Lower leg skin (tissue), 4 donors: Measurements from ENCODE around the gene GGNBP2. TPM values are rescaled to one million over a fixed set of nuclear protein-coding genes. Genes with fewer than 3 reads are reported as not detected.

Source experiments
- DNase-seq, 2 donors: peaks; one replicate each; pipeline ENCODE4 v3.0.0-alpha.2; 2019; ENCODE audit warnings: low spot score in 2 of 2
- H3K4me3 ChIP-seq: fragments of 200-600 bp; sonication (generic); 2 replicates; pipeline ENCODE4 v1.5.1; 2017; ENCODE audit warnings: mild to moderate bottlenecking, low read depth; ENCODE audit not compliant: poor library complexity, severe bottlenecking
- POLR2A ChIP-seq, 2 donors: fragments of 450-650 bp; IDR thresholded peaks; one replicate each; pipeline ENCODE4 v1.6.1; 2016 to 2017; ENCODE audit warnings: antibody characterized with exemption in 2 of 2, mild to moderate bottlenecking in 1 of 2, moderate library complexity in 1 of 2
- WGBS, 2 donors: methylation state at CpG; one replicate each; pipeline ENCODE4 v1.1.5; 2018; 5-methylcytosine and 5-hydroxymethylcytosine counted together
- intact Hi-C: fragments of 100-400 bp; cut with DNase I; formaldehyde crosslinking; loops from one replicate; pipeline ENCODE4 v1.15.0; 2023; ENCODE audit warnings: low total_unique reads
- total RNA-seq, 4 donors: library from RNA; depleted of rRNA; stranded (reverse); fragments of >200 nt; gene quantifications; one replicate each; pipeline ENCODE4 v1.1.0, GENCODE V29; 2016
- TF ChIP-seq, protein P1 (sequence below), 3 donors: fragments of 450-650 bp; IDR thresholded peaks; one replicate each; pipeline ENCODE4 v1.5.1; 2016; ENCODE audit warnings: antibody characterized with exemption in 3 of 3, mild to moderate bottlenecking in 3 of 3, moderate library complexity in 2 of 3

Gene GGNBP2
- total RNA-seq, 4 donors from 2014 or later: 38.2 to 79.6 (median 55.0) TPM

DNA sequence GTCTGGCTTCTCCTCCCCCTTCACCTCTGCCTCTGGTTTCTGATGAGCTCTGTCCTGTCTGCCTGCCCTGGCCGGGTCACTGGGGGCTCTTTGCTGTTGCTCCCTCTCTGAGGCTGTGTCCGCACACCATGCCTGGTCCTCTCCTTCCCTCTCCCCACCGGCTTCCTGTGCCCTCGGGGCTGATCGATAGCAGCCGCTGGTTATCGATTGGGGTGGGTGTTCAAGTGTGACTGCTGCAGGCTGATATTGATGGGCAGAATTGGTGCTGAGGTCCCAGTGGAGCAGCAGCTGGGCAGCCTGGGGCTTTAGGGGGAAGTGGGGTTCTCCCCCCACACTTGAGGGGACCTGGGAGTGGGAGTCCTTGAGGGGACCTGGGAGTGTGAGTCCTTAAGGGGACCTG is 73.1 kb downstream of the GGNBP2 start:
- no peak for DNase-seq
- no peak overlapping the region for H3K4me3 ChIP-seq
- intact Hi-C loops: no loop called here
- TF ChIP-seq POLR2A (IDR thresholded peaks at IDR 0.05): no peak
- TF ChIP-seq, protein P1, sequence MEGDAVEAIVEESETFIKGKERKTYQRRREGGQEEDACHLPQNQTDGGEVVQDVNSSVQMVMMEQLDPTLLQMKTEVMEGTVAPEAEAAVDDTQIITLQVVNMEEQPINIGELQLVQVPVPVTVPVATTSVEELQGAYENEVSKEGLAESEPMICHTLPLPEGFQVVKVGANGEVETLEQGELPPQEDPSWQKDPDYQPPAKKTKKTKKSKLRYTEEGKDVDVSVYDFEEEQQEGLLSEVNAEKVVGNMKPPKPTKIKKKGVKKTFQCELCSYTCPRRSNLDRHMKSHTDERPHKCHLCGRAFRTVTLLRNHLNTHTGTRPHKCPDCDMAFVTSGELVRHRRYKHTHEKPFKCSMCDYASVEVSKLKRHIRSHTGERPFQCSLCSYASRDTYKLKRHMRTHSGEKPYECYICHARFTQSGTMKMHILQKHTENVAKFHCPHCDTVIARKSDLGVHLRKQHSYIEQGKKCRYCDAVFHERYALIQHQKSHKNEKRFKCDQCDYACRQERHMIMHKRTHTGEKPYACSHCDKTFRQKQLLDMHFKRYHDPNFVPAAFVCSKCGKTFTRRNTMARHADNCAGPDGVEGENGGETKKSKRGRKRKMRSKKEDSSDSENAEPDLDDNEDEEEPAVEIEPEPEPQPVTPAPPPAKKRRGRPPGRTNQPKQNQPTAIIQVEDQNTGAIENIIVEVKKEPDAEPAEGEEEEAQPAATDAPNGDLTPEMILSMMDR (IDR thresholded peaks at IDR 0.05): no peak
- WGBS, 2 donors: 80 to 87% methylated on average over 7 of the region's 7 CpGs

DNA sequence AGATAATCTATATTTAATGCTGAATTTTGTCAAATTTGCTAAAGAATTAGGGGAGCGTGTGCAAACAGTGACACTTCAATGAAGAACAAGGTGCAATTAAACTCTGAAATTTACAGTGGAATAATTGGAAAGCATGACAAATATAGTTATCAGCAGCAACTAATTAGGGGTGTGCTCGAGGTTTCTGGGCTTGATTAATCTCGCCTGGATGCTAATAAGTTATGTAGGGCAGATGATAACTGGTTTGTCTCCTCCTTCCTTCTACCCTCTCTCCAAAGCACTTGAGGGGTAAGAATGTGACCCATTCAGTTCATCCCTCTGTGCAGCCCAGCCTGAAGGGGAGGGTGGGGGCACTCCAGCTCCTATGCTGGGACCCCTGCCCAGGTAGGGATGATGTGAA is 78.6 kb downstream of the GGNBP2 start:
- WGBS, 2 donors: 67 to 73% methylated on average over 3 of the region's 3 CpGs
- intact Hi-C loops: no loop called here
- no peak for TF ChIP-seq POLR2A (IDR thresholded peaks at IDR 0.05)
- TF ChIP-seq, protein P1 (IDR thresholded peaks at IDR 0.05): no peak
- H3K4me3 ChIP-seq: no peak overlapping the region
- no peak for DNase-seq

DNA sequence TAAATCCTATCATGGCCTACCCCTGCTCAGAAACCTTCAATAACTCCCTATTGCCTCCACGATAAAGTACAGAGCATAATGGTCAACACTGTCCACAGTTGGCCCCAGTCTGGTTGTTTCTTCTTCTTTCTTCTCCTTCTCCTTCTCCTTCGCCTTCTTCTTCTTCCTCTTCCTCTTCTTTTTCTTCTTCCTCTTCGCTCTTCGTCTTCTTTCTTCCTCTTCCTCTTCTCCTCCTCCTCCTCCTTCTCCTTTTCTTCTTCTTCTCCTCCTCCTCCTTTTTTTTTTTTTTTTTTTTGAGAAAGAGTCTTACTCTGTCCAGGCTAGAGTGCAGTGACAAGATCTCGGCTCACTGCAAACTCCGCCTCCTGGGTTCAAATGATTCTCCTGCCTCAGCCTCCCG is 80.5 kb downstream of the GGNBP2 start:
- no peak for DNase-seq
- intact Hi-C loops: no loop called here
- 87 to 92% methylated on average over 7 of the region's 7 CpGs for WGBS, 2 donors
- no peak overlapping the region for H3K4me3 ChIP-seq
- no peak for TF ChIP-seq POLR2A (IDR thresholded peaks at IDR 0.05)
- TF ChIP-seq, protein P1 (IDR thresholded peaks at IDR 0.05): no peak

DNA sequence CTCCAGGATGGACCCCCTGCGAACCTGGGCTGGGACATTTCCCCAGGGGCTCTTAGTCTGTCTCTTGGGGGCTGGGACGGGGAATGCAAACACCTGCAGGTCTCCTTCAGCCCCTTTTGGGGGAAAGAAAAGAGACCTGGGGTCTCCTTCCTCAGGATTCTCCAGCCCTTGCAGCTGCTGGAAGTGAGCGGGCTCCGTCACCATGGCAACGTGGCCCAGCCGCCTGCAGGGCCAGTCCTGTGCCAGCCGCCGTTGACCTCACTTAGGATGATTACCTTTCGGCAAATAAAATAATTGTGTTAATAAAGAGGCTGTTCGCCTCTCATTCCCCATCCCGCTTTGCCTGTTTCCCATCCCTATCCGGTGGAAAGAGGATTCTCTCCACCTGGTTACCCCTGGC is 82.4 kb downstream of the GGNBP2 start:
- DNase-seq: no peak
- 77 to 80% methylated on average over 12 of the region's 12 CpGs for WGBS, 2 donors
- intact Hi-C loops: no loop called here
- no peak overlapping the region for H3K4me3 ChIP-seq
- no peak for TF ChIP-seq POLR2A (IDR thresholded peaks at IDR 0.05)

DNA sequence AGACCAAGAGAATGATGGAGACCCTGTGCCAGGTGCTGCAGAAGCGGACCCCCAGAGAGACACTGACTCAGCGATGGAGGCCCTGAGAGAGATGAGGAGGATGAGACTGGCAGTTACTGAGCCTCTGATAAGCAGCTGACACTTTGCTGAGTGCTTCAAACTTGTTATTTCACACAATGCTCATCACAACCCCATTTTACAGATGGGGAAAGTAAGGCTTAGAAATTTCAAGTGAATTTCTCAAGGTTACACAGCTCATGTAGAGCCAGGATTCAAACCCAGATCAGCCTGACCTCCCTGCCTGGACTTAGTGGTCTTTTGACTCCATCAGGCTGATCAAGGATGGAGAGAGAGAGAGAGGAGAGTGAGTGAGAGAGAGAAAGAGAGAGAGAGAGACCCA is 83.9 kb downstream of the GGNBP2 start:
- H3K4me3 ChIP-seq: no peak overlapping the region
- TF ChIP-seq, protein P1 (IDR thresholded peaks at IDR 0.05): no peak
- no peak for TF ChIP-seq POLR2A (IDR thresholded peaks at IDR 0.05)

DNA sequence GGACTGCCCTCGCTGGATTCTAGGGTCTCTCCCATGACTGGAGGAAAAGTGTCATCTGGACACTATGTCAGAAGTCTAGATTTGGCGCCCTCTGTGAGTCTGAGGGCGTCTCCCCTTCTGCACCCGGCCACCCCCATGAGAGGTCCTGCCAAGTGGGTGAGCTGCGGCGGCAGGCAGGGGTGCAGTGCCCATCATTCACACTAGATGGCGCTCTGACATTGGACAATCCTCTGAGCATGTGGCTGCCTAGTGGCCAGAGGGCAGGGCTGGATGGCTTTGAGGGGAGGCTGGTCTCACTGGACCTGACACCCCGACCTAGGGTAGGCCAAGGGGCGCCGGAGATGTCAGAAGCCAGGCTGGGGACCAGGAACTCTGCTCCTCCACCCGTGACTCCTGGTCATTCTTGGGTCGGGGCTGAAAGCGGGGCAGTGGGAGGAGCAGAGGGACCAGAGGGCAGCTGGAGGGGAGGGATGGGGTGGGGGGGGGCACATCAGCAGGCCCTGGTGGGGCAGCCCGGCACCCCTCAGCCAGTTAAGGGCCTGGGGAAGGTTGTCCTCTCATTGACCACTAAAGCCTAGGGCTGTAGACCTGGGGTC is 84.6 kb downstream of the GGNBP2 start:
- intact Hi-C loops: no loop called here
- 23 to 34% methylated on average over 9 to 13 of the region's 14 CpGs for WGBS, 2 donors
- TF ChIP-seq, protein P1 (IDR thresholded peaks at IDR 0.05): peak in 1 of 3 donors; percentile 93
- no peak for TF ChIP-seq POLR2A (IDR thresholded peaks at IDR 0.05)
- no peak overlapping the region for H3K4me3 ChIP-seq
- DNase-seq: peak; percentile 60 to 95

More for the DNA sequence above, 83.9 kb downstream of the GGNBP2 start:
- intact Hi-C loops: no loop called here
- no peak for DNase-seq
- 87 to 93% methylated on average over 2 of the region's 2 CpGs for WGBS, 2 donors
